ENCODE measurements around the gene WDR90.

Gene WDR90

GRCh38 chr16:666572-666971 is 17.4 kb downstream of the WDR90 start:
- H3K4me3 ChIP-seq, result no peak overlapping the region
- H3K36me3 ChIP-seq, result peaks cover 22 to 45% (median 26%) of the 10 kb centered on the region in 11 experiments
- no peak overlapping the region; a peak in 1 of 22 replicates for H3K27ac ChIP-seq
- H3K4me2 ChIP-seq, result peak overlapping the region in 5 of 11 experiments; percentile 6 to 96 (median 62); a peak in 5 of 22 replicates
- H3K4me1 ChIP-seq, result peaks cover 18 to 51% (median 40%) of the 10 kb centered on the region in 10 experiments
- peak overlapping the region in 8 of 11 experiments; percentile 8 to 98 (median 96); a peak in 9 of 22 replicates for H3K9ac ChIP-seq
- no peaks in the 10 kb centered on the region for H3K27me3 ChIP-seq
- no peak for TF ChIP-seq Cebpa-rat (IDR thresholded peaks at IDR 0.05)
- H3K9me3 ChIP-seq (replicated peaks in 1 of 11), result no peaks in the 10 kb centered on the region
- peaks cover 0 to 39% (median 32%) of the 10 kb centered on the region in 11 experiments; a peak in 20 of 22 replicates for H4K20me1 ChIP-seq

DNA sequence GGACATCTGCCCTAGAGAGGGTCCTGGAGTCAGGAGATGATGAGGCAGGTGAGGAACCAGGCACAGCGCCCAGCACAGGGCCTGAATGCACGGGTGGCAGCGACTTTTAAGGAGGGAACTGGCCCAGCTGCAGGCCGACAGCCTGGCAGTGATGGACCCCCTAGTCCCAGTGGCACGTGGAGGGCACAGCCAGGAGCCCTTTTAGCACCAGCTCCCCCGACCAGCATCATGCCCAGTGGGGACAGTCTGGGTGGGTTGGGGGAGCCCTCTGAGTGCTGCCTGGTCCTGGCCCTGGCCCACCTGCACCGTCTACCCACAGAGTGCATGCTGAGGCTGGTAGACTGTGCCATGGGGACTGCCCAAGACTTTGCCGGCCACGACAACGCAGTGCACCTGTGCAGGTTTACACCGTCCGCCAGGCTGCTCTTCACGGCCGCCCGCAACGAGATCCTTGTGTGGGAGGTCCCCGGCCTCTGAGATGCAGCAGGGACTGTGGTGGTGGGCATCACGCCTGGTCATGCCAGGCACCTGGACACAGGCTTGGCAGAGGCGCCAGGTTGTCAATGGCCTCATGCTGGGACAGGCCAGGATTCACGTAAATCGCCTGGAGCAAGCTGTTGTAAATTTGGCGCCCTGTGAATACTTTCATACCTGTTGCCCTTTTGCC is 18.1 kb downstream of the WDR90 start:
- Histone ChIP-seq H3K9ac (peak overlapping the region; percentile 91 to 99 (median 96)), H3K27ac (peak overlapping the region; percentile 53 to 93 (median 89); a peak in 21 of 22 replicates), H3K27me3 (no peaks in the 10 kb centered on the region), H3K36me3 (peaks cover 27 to 44% (median 31%) of the 10 kb centered on the region in 11 experiments), H3K9me3 (replicated peaks in 1 of 11) (no peaks in the 10 kb centered on the region), H4K20me1 (peaks cover 2 to 40% (median 35%) of the 10 kb centered on the region in 11 experiments; a peak in 21 of 22 replicates), H3K4me2 (peak overlapping the region; percentile 18 to 96 (median 54)), H3K4me1 (peaks cover 18 to 49% (median 38%) of the 10 kb centered on the region in 10 experiments), H3K4me3 (peak overlapping the region in 7 of 10 experiments; percentile 89 to 100 (median 100); a peak in 10 of 20 replicates)
- no peak for TF ChIP-seq Cebpa-rat (IDR thresholded peaks at IDR 0.05)

- 0 out of 22 replicates have a peak, but pooled peaks of 1 of the 11 experiments have one; percentile 7 for TF ChIP-seq Cebpa-rat (IDR thresholded peaks at IDR 0.05)
- H3K4me2 ChIP-seq, result peak within 1 kb of the TSS; percentile 89 to 99 (median 96)
- peaks cover 18 to 49% (median 38%) of the 10 kb centered on the region in 10 experiments for H3K4me1 ChIP-seq
- peak within 1 kb of the TSS; percentile 89 to 100 (median 100) for H3K4me3 ChIP-seq
- H3K27ac ChIP-seq, result peak within 1 kb of the TSS; percentile 85 to 93 (median 90)
- no peaks in the 10 kb centered on the region for H3K9me3 ChIP-seq (replicated peaks in 1 of 11)
- H3K27me3 ChIP-seq, result no peaks in the 10 kb centered on the region
- H4K20me1 ChIP-seq, result peaks cover 9 to 47% (median 42%) of the 10 kb centered on the region in 11 experiments; a peak in 21 of 22 replicates
- H3K36me3 ChIP-seq, result peaks cover 34 to 47% (median 37%) of the 10 kb centered on the region in 11 experiments
- H3K9ac ChIP-seq, result peak within 1 kb of the TSS; percentile 91 to 99 (median 96)
Measured at GRCh38 chr16:667780-668518, 18.8 kb downstream of the WDR90 start, which contains the start of gene RHOT2. Gene RHOT2 (plus strand): TSS chr16:668132. CDS start chr16:668200, 68 bp downstream.

GRCh38 chr16:668519-669171 is 19.5 kb downstream of the WDR90 start:
- Histone ChIP-seq H3K4me1 (peaks cover 18 to 44% (median 33%) of the 10 kb centered on the region in 10 experiments), H4K20me1 (peaks cover 16 to 54% (median 49%) of the 10 kb centered on the region in 11 experiments; a peak in 21 of 22 replicates), H3K27me3 (peaks cover 0 to 1% (median 0%) of the 10 kb centered on the region in 11 experiments; a peak in 1 of 22 replicates), H3K36me3 (peaks cover 41 to 54% (median 44%) of the 10 kb centered on the region in 11 experiments), H3K9ac (peak overlapping the region; percentile 91 to 99 (median 96)), H3K4me3 (peak overlapping the region; percentile 89 to 100 (median 100)), H3K4me2 (peak overlapping the region; percentile 89 to 99 (median 96)), H3K9me3 (replicated peaks in 1 of 11) (no peaks in the 10 kb centered on the region), H3K27ac (peak overlapping the region; percentile 85 to 93 (median 90))
- no peak for TF ChIP-seq Cebpa-rat (IDR thresholded peaks at IDR 0.05)

DNA sequence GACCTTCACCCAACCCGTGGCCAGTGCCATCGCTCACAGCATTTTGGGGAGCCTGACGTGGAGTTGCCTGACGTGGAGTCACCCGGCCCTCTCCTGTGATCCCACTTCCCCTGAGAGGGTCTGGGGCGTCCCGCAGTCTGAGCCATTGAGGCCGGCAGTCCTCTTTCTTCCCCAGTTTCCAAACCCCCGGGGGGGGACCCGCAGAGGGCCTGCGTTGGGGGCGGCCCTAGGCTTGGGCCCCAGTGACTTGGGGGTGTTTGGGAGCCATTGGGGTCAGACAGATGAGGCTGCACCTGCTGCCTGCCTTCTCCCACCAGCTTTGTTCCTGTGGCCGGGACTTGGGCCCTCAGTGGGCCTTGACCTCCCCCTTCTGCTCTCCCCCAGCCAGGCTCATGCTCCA is 20.5 kb downstream of the WDR90 start:
- Histone ChIP-seq H3K27ac (no peak overlapping the region), H3K4me2 (peak overlapping the region; percentile 89 to 99 (median 96); a peak in 19 of 22 replicates), H3K36me3 (peaks cover 49 to 64% (median 52%) of the 10 kb centered on the region in 11 experiments), H3K4me3 (peak overlapping the region; percentile 89 to 100 (median 100); a peak in 13 of 20 replicates), H3K9ac (peak overlapping the region; percentile 91 to 99 (median 96); a peak in 20 of 22 replicates), H3K27me3 (peaks cover 2 to 12% (median 6%) of the 10 kb centered on the region in 11 experiments; a peak in 20 of 22 replicates), H3K9me3 (replicated peaks in 1 of 11) (no peaks in the 10 kb centered on the region), H4K20me1 (peaks cover 26 to 64% (median 59%) of the 10 kb centered on the region in 11 experiments; a peak in 21 of 22 replicates), H3K4me1 (peaks cover 22 to 37% (median 30%) of the 10 kb centered on the region in 10 experiments)
- no peak for TF ChIP-seq Cebpa-rat (IDR thresholded peaks at IDR 0.05)

DNA sequence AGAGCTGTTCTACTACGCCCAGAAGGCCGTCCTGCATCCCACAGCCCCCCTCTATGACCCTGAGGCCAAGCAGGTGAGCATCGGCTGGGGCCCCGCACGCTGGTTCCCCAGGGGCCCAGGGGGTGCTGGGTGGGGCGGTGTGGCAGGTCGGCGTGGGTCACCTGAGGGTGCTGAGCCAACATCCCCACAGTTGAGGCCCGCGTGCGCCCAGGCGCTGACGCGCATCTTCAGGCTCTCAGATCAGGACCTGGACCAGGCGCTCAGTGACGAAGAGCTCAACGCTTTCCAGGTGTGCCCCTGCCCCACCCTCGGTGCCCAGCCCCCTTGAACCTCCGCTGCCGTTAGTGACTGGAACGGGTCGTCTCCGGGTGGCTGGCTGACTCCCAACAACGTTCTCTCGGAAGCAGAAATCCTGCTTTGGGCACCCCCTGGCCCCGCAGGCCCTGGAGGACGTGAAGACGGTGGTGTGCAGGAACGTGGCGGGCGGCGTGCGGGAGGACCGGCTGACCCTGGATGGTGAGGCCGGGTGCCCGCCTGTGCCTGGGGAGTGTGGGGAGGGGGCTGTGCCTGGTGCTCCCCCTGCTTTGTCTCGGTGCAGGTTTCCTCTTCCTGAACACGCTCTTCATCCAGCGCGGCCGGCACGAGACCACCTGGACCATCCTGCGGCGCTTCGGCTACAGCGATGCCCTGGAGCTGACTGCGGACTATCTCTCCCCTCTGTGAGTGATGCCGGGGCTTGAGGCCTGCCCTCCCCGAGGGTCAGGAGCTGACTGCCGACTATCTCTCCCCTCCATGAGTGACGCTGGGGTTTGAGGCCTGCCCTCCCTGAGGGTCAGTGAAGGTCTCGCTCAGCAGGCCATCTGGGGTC is 21.6 kb downstream of the WDR90 start:
- H3K36me3 ChIP-seq, result peaks cover 49 to 66% (median 52%) of the 10 kb centered on the region in 11 experiments
- no peak overlapping the region for H3K4me2 ChIP-seq
- no peak overlapping the region for H3K4me3 ChIP-seq
- no peaks in the 10 kb centered on the region for H3K9me3 ChIP-seq (replicated peaks in 1 of 11)
- peaks cover 34 to 75% (median 70%) of the 10 kb centered on the region in 11 experiments; a peak in 21 of 22 replicates for H4K20me1 ChIP-seq
- H3K9ac ChIP-seq, result peak overlapping the region in 6 of 11 experiments; percentile 15 to 98 (median 95); a peak in 5 of 22 replicates
- peaks cover 22 to 47% (median 32%) of the 10 kb centered on the region in 10 experiments for H3K4me1 ChIP-seq
- H3K27me3 ChIP-seq, result peaks cover 12 to 22% (median 16%) of the 10 kb centered on the region in 11 experiments
- H3K27ac ChIP-seq, result no peak overlapping the region
- no peak for TF ChIP-seq Cebpa-rat (IDR thresholded peaks at IDR 0.05)

GRCh38 chr16:671353-672131 is 22.4 kb downstream of the WDR90 start:
- Histone ChIP-seq H4K20me1 (peaks cover 34 to 82% (median 75%) of the 10 kb centered on the region in 11 experiments; a peak in 21 of 22 replicates), H3K4me3 (no peak overlapping the region)

More at GRCh38 chr16:671353-672131, 22.4 kb downstream of the WDR90 start:
- H3K36me3 ChIP-seq, result peaks cover 49 to 59% (median 52%) of the 10 kb centered on the region in 11 experiments
- peaks cover 12 to 29% (median 17%) of the 10 kb centered on the region in 11 experiments for H3K27me3 ChIP-seq
- H3K4me2 ChIP-seq, result no peak overlapping the region
- H3K4me1 ChIP-seq, result peaks cover 22 to 42% (median 31%) of the 10 kb centered on the region in 10 experiments
- TF ChIP-seq Cebpa-rat (IDR thresholded peaks at IDR 0.05), result no peak
- H3K9ac ChIP-seq, result peak overlapping the region in 1 of 11 experiments; percentile 29; a peak in 2 of 22 replicates
- no peaks in the 10 kb centered on the region for H3K9me3 ChIP-seq (replicated peaks in 1 of 11)
- H3K27ac ChIP-seq, result no peak overlapping the region
